HepG2 (cell line): ENCODE results near the gene TCF25. TPM values are rescaled to one million over a fixed set of nuclear protein-coding genes. Genes with fewer than 3 reads are reported as not detected.

ENCODE experiments used
- AHR ChIP-seq: IDR thresholded peaks from 2 replicates; pipeline ENCODE4 v1.6.1; 2018; ENCODE audit warnings: missing genetic modification reagents, missing compliant biosample characterization
- BCLAF1 ChIP-seq: fragments of 450-650 bp; IDR thresholded peaks from 2 replicates; pipeline ENCODE4 v1.6.1; 2017; ENCODE audit warnings: mild to moderate bottlenecking
- CREB1 ChIP-seq, 2 experiments: fragments of 450-650 bp in 1 of 2; IDR thresholded peaks; 2 replicates each; pipeline ENCODE4 v1.6.1; 2016 to 2017; ENCODE audit warnings: control low read depth in 1 of 2, mild to moderate bottlenecking in 1 of 2, missing compliant biosample characterization in 1 of 2, missing genetic modification characterization in 1 of 2
- E2F2 ChIP-seq: sonication (generic); formaldehyde crosslinking; IDR thresholded peaks from 2 replicates; pipeline ENCODE4 v1.4.0; 2020; ENCODE audit warnings: missing genetic modification reagents, borderline replicate concordance
- FOXK1 ChIP-seq: sonication (generic); formaldehyde crosslinking; IDR thresholded peaks from 2 replicates; pipeline ENCODE4 v1.4.0; 2020; ENCODE audit warnings: low read depth, missing genetic modification reagents, borderline replicate concordance
- HOXA3 ChIP-seq: sonication (generic); formaldehyde crosslinking; IDR thresholded peaks from 2 replicates; pipeline ENCODE4 v1.5.0; 2020; ENCODE audit warnings: missing genetic modification reagents
- LCORL ChIP-seq, 2 experiments: fragments of 450-650 bp in 1 of 2; sonication (generic) in 1 of 2; formaldehyde crosslinking in 1 of 2; IDR thresholded peaks; 2 replicates each; pipeline versions ENCODE4 v1.5.0 to v1.6.1; 2017 to 2020; ENCODE audit warnings: antibody characterized with exemption in 1 of 2, missing genetic modification reagents in 1 of 2
- NKX3-1 ChIP-seq: sonication (generic); formaldehyde crosslinking; IDR thresholded peaks from 2 replicates; pipeline ENCODE4 v1.5.0; 2020; ENCODE audit warnings: missing genetic modification reagents
- PCBP1 ChIP-seq: fragments of 200-400 bp; formaldehyde crosslinking; IDR thresholded peaks from 2 replicates; pipeline ENCODE4 v1.6.1; 2017; ENCODE audit warnings: mild to moderate bottlenecking, low read depth, low read length, borderline replicate concordance
- POLR2A ChIP-seq, 2 experiments: IDR thresholded peaks; 2 replicates each; pipeline ENCODE4 v1.6.1; 2011; ENCODE audit warnings: low read depth in 2 of 2, low read length in 2 of 2, mild to moderate bottlenecking in 1 of 2, moderate library complexity in 1 of 2; ENCODE audit not compliant: insufficient read depth in 1 of 2
- RAD51 ChIP-seq: fragments of 450-650 bp; IDR thresholded peaks from 2 replicates; pipeline ENCODE4 v1.6.1; 2016; ENCODE audit warnings: borderline replicate concordance
- SP140L ChIP-seq: sonication (generic); formaldehyde crosslinking; IDR thresholded peaks from 2 replicates; pipeline ENCODE4 v1.4.0; 2020; ENCODE audit warnings: missing genetic modification reagents, borderline replicate concordance
- TSC22D2 ChIP-seq: sonication (generic); formaldehyde crosslinking; IDR thresholded peaks from 2 replicates; pipeline ENCODE4 v1.5.1; 2020; ENCODE audit warnings: missing genetic modification reagents, mild to moderate bottlenecking, borderline replicate concordance
- ZNF431 ChIP-seq: sonication (generic); formaldehyde crosslinking; IDR thresholded peaks from 2 replicates; pipeline ENCODE4 v1.9.0; 2022; ENCODE audit warnings: missing genetic modification reagents, low read depth, mild to moderate bottlenecking, borderline replicate concordance
- ZNF547 ChIP-seq: sonication (generic); formaldehyde crosslinking; IDR thresholded peaks from 2 replicates; pipeline ENCODE4 v1.5.1; 2020; ENCODE audit warnings: mild to moderate bottlenecking, missing genetic modification reagents
- ZNF549 ChIP-seq: sonication (generic); formaldehyde crosslinking; IDR thresholded peaks from 2 replicates; pipeline ENCODE4 v1.5.0; 2020; ENCODE audit warnings: missing genetic modification reagents
- ZNF646 ChIP-seq: sonication (generic); formaldehyde crosslinking; IDR thresholded peaks from 2 replicates; pipeline ENCODE4 v1.9.0; 2021; ENCODE audit warnings: mild to moderate bottlenecking, missing genetic modification reagents
- ZNF816 ChIP-seq: sonication (generic); formaldehyde crosslinking; IDR thresholded peaks from 2 replicates; pipeline ENCODE4 v1.8.0; 2022; ENCODE audit warnings: missing genetic modification reagents, mild to moderate bottlenecking, borderline replicate concordance
- polyA plus RNA-seq, 8 experiments: library from polyadenylated mRNA; depleted of rRNA in 3 of 8; stranded (reverse) in 7 of 8; unstranded in 1 of 8; fragments of >200 nt; fragmentation: Illumina TruSeq in 4 of 8; extraction: Trizol in 4 of 8; gene quantifications; 2 replicates each; pipeline versions ENCODE4 v1.2.1 to v1.2.3, GENCODE V29; 2011 to 2016; ENCODE audit warnings: low read depth in 4 of 8, missing spikeins in 1 of 8, mixed read lengths in 1 of 8; ENCODE audit not compliant: insufficient read depth in 1 of 8
- total RNA-seq, 5 experiments: library from RNA; depleted of rRNA; stranded (reverse); fragments of >200 nt; fragmentation: Illumina TruSeq; extraction: Trizol; gene quantifications; 2 replicates each; pipeline ENCODE4 v1.2.3, GENCODE V29; 2016; ENCODE audit warnings: low read depth in 1 of 5

Gene TCF25
- total and polyA plus RNA-seq, 2 of the 13 experiments (the other 11 are each of a cell fraction or from before 2014, with no cell fraction given): 138 to 206 TPM

- TF ChIP-seq E2F2 (CRISPR knock-in tag) (0 out of 2 replicates have a peak, but pooled peaks have one; percentile 36), NKX3-1 (CRISPR knock-in tag) (peak; percentile 66; the same call in 1 of the 2 replicates), ZNF549 (CRISPR knock-in tag) (no peak), FOXK1 (CRISPR knock-in tag) (no peak; the same call in 1 of the 2 replicates), POLR2A (IDR thresholded peaks at IDR 0.05; ENCODE audit: insufficient read depth in 1 of 2, low read depth in 2 of 2, low read length in 2 of 2) (peak; percentile 21 to 68; a peak in 1 of 4 replicates), LCORL (IDR thresholded peaks at IDR 0.05) (no peak), LCORL (CRISPR knock-in tag; IDR thresholded peaks at IDR 0.05) (peak; percentile 82), ZNF816 (no peak), CREB1 (IDR thresholded peaks at IDR 0.05) (no peak), CREB1 (CRISPR knock-in tag; IDR thresholded peaks at IDR 0.05) (no peak), ZNF547 (CRISPR knock-in tag) (0 out of 2 replicates have a peak, but pooled peaks have one; percentile 59), HOXA3 (peak; percentile 62), AHR (CRISPR knock-in tag) (no peak; the same call in 1 of the 2 replicates), TSC22D2 (CRISPR knock-in tag) (peak; percentile 27; the same call in 1 of the 2 replicates), ZNF431 (no peak), RAD51 (no peak), BCLAF1 (no peak), PCBP1 (no peak), ZNF646 (CRISPR knock-in tag) (no peak), SP140L (CRISPR knock-in tag) (no peak)
Measured at GRCh38 chr16:89829630-89830437, 43.6 kb upstream of the TCF25 start (continued).
